ENCODE measurements around the gene HIVEP3.

Gene HIVEP3

DNA sequence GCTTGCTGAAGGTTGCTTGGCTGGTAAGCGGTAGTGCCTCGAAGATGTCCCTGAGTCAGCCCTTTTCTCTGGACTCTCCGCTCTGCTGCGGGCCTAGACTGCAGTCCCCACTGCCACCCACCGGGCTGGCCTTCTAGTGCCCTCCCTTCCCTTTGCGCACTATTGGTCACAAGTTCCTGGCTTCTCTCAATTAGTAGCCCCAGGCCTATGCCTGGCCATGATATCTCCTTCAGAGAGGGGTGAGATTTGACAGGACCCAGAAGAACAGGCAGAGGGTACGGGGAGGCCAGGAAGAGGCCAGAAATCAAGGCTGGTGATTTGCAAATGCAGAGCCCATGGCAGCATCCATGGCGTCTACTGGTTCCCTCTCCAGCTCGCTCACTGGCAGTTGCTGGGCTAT, 207.7 kb downstream of the HIVEP3 start:
- TF ChIP-seq EP300 (IDR thresholded peaks at IDR 0.05; ENCODE audit: borderline replicate concordance) (no peak), CEBPB (IDR thresholded peaks at IDR 0.05) (no peak), RAD21 (IDR thresholded peaks at IDR 0.05; ENCODE audit: low read depth) (no peak), EGR1 (IDR thresholded peaks at IDR 0.05) (no peak), NFIC (IDR thresholded peaks at IDR 0.05) (no peak), FOXM1 (IDR thresholded peaks at IDR 0.05; ENCODE audit: borderline replicate concordance, low read depth) (no peak), TAF1 (IDR thresholded peaks at IDR 0.05; ENCODE audit: low read depth) (no peak), TEAD4 (IDR thresholded peaks at IDR 0.05) (no peak)
- TF ChIP-seq, protein P1, sequence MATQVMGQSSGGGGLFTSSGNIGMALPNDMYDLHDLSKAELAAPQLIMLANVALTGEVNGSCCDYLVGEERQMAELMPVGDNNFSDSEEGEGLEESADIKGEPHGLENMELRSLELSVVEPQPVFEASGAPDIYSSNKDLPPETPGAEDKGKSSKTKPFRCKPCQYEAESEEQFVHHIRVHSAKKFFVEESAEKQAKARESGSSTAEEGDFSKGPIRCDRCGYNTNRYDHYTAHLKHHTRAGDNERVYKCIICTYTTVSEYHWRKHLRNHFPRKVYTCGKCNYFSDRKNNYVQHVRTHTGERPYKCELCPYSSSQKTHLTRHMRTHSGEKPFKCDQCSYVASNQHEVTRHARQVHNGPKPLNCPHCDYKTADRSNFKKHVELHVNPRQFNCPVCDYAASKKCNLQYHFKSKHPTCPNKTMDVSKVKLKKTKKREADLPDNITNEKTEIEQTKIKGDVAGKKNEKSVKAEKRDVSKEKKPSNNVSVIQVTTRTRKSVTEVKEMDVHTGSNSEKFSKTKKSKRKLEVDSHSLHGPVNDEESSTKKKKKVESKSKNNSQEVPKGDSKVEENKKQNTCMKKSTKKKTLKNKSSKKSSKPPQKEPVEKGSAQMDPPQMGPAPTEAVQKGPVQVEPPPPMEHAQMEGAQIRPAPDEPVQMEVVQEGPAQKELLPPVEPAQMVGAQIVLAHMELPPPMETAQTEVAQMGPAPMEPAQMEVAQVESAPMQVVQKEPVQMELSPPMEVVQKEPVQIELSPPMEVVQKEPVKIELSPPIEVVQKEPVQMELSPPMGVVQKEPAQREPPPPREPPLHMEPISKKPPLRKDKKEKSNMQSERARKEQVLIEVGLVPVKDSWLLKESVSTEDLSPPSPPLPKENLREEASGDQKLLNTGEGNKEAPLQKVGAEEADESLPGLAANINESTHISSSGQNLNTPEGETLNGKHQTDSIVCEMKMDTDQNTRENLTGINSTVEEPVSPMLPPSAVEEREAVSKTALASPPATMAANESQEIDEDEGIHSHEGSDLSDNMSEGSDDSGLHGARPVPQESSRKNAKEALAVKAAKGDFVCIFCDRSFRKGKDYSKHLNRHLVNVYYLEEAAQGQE (IDR thresholded peaks at IDR 0.05; ENCODE audit: low read depth) = no peak
- TF ChIP-seq, protein P2, sequence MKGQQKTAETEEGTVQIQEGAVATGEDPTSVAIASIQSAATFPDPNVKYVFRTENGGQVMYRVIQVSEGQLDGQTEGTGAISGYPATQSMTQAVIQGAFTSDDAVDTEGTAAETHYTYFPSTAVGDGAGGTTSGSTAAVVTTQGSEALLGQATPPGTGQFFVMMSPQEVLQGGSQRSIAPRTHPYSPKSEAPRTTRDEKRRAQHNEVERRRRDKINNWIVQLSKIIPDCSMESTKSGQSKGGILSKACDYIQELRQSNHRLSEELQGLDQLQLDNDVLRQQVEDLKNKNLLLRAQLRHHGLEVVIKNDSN (IDR thresholded peaks at IDR 0.05) = no peak

DNA sequence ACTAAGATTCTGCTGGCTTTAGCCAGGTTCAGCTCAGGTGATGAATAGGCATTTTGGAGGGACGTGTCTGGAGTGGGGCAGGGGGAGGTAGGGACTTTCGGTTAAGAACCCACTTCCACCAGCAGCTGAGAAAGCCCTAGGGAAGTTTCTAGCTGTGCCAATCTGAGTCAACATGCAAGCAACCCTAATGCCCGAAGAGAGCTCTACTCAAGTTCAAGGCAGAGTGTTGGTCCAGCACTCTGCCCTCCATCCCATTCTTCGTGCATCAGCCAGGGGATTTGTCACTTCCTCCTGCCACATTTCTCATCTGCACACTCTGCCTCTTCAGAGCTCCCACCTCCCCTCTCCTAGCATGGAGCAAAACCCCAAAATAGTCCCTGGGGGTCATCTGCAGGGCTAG, 208.8 kb downstream of the HIVEP3 start:
- TF ChIP-seq TCF12 (IDR thresholded peaks at IDR 0.05; ENCODE audit: low read depth) (no peak), EGR1 (IDR thresholded peaks at IDR 0.05) (no peak), YY1 (IDR thresholded peaks at IDR 0.05; ENCODE audit: low read depth) (no peak), FOXM1 (IDR thresholded peaks at IDR 0.05; ENCODE audit: borderline replicate concordance, low read depth) (no peak)
- TF ChIP-seq, protein P3, sequence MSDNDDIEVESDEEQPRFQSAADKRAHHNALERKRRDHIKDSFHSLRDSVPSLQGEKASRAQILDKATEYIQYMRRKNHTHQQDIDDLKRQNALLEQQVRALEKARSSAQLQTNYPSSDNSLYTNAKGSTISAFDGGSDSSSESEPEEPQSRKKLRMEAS (IDR thresholded peaks at IDR 0.05) = no peak
- TF ChIP-seq, protein P1 (IDR thresholded peaks at IDR 0.05; ENCODE audit: low read depth) = no peak

DNA sequence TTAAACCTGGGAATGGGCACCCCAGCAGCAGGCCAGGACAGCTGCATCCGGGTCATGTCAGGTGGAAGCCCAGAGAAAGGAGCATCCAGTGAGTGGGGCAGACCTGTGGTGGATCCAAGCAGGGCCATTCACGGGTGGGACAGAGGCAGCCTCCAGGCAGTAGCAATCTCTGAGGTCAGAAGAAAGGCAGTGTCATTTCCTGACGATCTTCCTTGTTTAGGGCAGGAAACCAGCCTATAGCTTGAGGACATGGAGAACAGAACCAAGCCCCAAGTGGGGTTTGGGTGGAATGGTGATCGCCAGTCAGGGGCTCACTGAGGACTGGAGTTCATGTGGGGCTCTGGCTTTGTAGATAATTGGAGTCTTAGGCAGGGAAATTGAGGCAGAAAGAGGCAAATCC, 209.4 kb downstream of the HIVEP3 start:
- TF ChIP-seq, protein P3 (IDR thresholded peaks at IDR 0.05) = no peak
- no peak for TF ChIP-seq RAD21 (IDR thresholded peaks at IDR 0.05; ENCODE audit: low read depth)
- no peak for TF ChIP-seq EGR1 (IDR thresholded peaks at IDR 0.05)
- TF ChIP-seq TEAD4 (IDR thresholded peaks at IDR 0.05) = no peak
- no peak for TF ChIP-seq TCF12 (IDR thresholded peaks at IDR 0.05; ENCODE audit: low read depth)
- no peak for TF ChIP-seq TAF1 (IDR thresholded peaks at IDR 0.05; ENCODE audit: low read depth)
- TF ChIP-seq YY1 (IDR thresholded peaks at IDR 0.05; ENCODE audit: low read depth) = no peak
- TF ChIP-seq, protein P2 (IDR thresholded peaks at IDR 0.05) = no peak
- no peak for TF ChIP-seq EP300 (IDR thresholded peaks at IDR 0.05; ENCODE audit: borderline replicate concordance)
- TF ChIP-seq, protein P1 (IDR thresholded peaks at IDR 0.05; ENCODE audit: low read depth) = no peak
- no peak for TF ChIP-seq CREB1 (IDR thresholded peaks at IDR 0.05; ENCODE audit: low read depth)
- no peak for TF ChIP-seq CEBPB (IDR thresholded peaks at IDR 0.05)
- TF ChIP-seq NFIC (IDR thresholded peaks at IDR 0.05) = no peak

DNA sequence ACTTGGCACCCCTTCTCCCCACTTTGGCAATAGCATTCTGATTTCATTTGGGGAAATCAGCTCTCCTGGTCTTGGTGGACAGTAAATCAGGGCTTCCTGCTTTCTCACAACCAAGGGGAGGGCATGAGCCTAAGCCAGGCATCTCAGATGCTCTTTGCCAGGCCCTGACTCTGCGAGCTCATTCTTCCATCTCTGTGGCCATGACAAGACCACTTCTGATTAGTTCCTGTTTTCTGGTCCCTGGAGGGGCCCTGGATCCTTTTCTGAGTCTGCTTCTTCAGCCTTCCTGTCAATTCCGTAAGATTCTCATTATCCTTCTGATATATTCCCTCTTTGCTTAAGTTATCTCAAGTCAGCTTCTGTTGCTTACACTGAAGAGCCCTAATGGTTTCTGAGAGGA, 210.4 kb downstream of the HIVEP3 start:
- TF ChIP-seq TEAD4 (IDR thresholded peaks at IDR 0.05) (no peak), RAD21 (IDR thresholded peaks at IDR 0.05; ENCODE audit: low read depth) (no peak), CEBPB (IDR thresholded peaks at IDR 0.05) (no peak), FOXM1 (IDR thresholded peaks at IDR 0.05; ENCODE audit: borderline replicate concordance, low read depth) (no peak)
- TF ChIP-seq, protein P2 (IDR thresholded peaks at IDR 0.05) = no peak

DNA sequence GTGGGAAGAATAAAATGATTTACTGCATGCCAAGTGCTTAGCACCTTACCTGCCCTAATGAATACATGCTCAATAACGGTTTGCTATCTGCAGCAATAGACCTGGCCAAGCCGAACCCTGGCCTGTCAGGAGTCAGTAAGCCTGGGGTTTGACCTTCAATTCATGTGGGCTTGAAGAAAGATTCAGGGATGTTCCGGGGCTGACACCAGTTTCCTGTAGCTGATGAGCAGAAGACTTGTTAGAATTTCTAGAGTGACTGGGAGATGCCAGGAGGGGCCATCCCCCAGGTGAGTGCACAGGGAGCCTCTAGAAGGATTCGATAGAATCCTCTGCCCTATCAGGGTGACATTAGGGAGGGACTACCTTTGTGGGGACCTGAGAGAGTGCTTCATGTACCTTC, 210.9 kb downstream of the HIVEP3 start:
- TF ChIP-seq ZBTB7A (IDR thresholded peaks at IDR 0.05; ENCODE audit: low read depth) (no peak), RAD21 (IDR thresholded peaks at IDR 0.05; ENCODE audit: low read depth) (no peak), EP300 (IDR thresholded peaks at IDR 0.05; ENCODE audit: borderline replicate concordance) (no peak), CEBPB (IDR thresholded peaks at IDR 0.05) (no peak), NFIC (IDR thresholded peaks at IDR 0.05) (no peak), FOXM1 (IDR thresholded peaks at IDR 0.05; ENCODE audit: borderline replicate concordance, low read depth) (no peak), EGR1 (IDR thresholded peaks at IDR 0.05) (no peak), CREB1 (IDR thresholded peaks at IDR 0.05; ENCODE audit: low read depth) (no peak), TAF1 (IDR thresholded peaks at IDR 0.05; ENCODE audit: low read depth) (no peak), TCF12 (IDR thresholded peaks at IDR 0.05; ENCODE audit: low read depth) (no peak)
- TF ChIP-seq, protein P1 (IDR thresholded peaks at IDR 0.05; ENCODE audit: low read depth) = no peak
- TF ChIP-seq, protein P3 (IDR thresholded peaks at IDR 0.05) = no peak
- TF ChIP-seq, protein P2 (IDR thresholded peaks at IDR 0.05) = no peak
